SU-DHL-6 (cell line): ENCODE measurements around the gene BCDIN3D.

Experiments used
- H2AFZ ChIP-seq: fragments of 200-600 bp; sonication (generic); 2 replicates; pipeline ENCODE4 v1.6.1; 2014; ENCODE audit warnings: low read depth, mild to moderate bottlenecking, moderate library complexity, mixed read lengths, antibody characterized with exemption, low read length; ENCODE audit not compliant: severe bottlenecking
- H3F3A ChIP-seq: fragments of 200-600 bp; shearing (Covaris generic); 2 replicates; pipeline ENCODE4 v1.6.0; 2016; ENCODE audit warnings: antibody characterized with exemption, mild to moderate bottlenecking; ENCODE audit not compliant: insufficient read depth
- H3K27ac ChIP-seq: fragments of 200-600 bp; sonication (generic); 2 replicates; pipeline ENCODE4 v1.5.1; 2016; ENCODE audit warnings: low read depth, mild to moderate bottlenecking, low read length, moderate library complexity, mixed read lengths
- H3K27me3 ChIP-seq: fragments of 200-600 bp; sonication (generic), shearing (Covaris generic); 2 replicates; pipeline ENCODE4 v1.6.0; 2014; ENCODE audit warnings: mild to moderate bottlenecking, low read length
- H3K36me3 ChIP-seq: fragments of 200-600 bp; sonication (generic); 2 replicates; pipeline ENCODE4 v1.6.1; 2014; ENCODE audit warnings: mild to moderate bottlenecking, low read length, mixed read lengths
- H3K4me2 ChIP-seq: fragments of 300-600, 200-600 bp; shearing (Covaris generic), sonication (generic); 2 replicates; pipeline ENCODE4 v1.6.0; 2014; ENCODE audit warnings: low read length, low read depth, mild to moderate bottlenecking; ENCODE audit not compliant: poor library complexity, severe bottlenecking
- H3K4me3 ChIP-seq: fragments of 200-600 bp; sonication (generic); 2 replicates; pipeline ENCODE4 v1.5.1; 2014; ENCODE audit warnings: antibody characterized with exemption, low read length, mild to moderate bottlenecking, mixed read lengths; ENCODE audit not compliant: insufficient read depth, poor library complexity, severe bottlenecking
- H3K79me2 ChIP-seq: fragments of 200-600 bp; sonication (generic); 2 replicates; pipeline ENCODE4 v1.6.1; 2014; ENCODE audit warnings: mild to moderate bottlenecking, low read length, moderate library complexity; ENCODE audit not compliant: insufficient read depth
- H3K9ac ChIP-seq: fragments of 200-600 bp; sonication (generic); 2 replicates; pipeline ENCODE4 v1.7.0; 2014; ENCODE audit warnings: mild to moderate bottlenecking, low read length
- H3K9me2 ChIP-seq: fragments of 200-600 bp; sonication (generic); replicated peaks from 2 replicates; pipeline ENCODE4 v1.6.1; 2014; ENCODE audit warnings: low read length; ENCODE audit not compliant: insufficient read depth
- H3K9me3 ChIP-seq: fragments of 200-600 bp; sonication (generic); 2 replicates; pipeline ENCODE4 v1.6.1; 2014; ENCODE audit warnings: low read length, mixed read lengths; ENCODE audit not compliant: insufficient read depth
- H4K20me1 ChIP-seq: fragments of 200-600 bp; sonication (generic); 2 replicates; pipeline ENCODE4 v1.6.1; 2014; ENCODE audit warnings: low read depth, mild to moderate bottlenecking, antibody characterized with exemption, low read length, moderate library complexity, mixed read lengths
- CTCF ChIP-seq: fragments of 200-600 bp; sonication (generic); IDR thresholded peaks from one replicate; pipeline ENCODE4 v1.5.1; 2017; ENCODE audit warnings: antibody characterized with exemption, mild to moderate bottlenecking, low read length, moderate library complexity; ENCODE audit not compliant: insufficient read depth, poor library complexity, severe bottlenecking
- EZH2phosphoT487 ChIP-seq: fragments of 200-600 bp; sonication (generic), shearing (Covaris generic); conservative IDR thresholded peaks from 2 replicates; pipeline ENCODE4 v1.6.1; 2018; ENCODE audit warnings: mild to moderate bottlenecking, antibody characterized with exemption, low read length, moderate library complexity, mixed read lengths

BCDIN3D gene

GRCh38 chr12:49795654-49796105 is 47.2 kb downstream of the BCDIN3D start:
- Histone ChIP-seq H3K4me2 (no peak overlapping the region), H3K79me2 (no peaks in the 10 kb centered on the region), H3K9ac (no peak overlapping the region), H3F3A (no peaks in the 10 kb centered on the region), H3K9me3 (no peaks in the 10 kb centered on the region), H3K9me2 (no peaks in the 10 kb centered on the region), H3K4me3 (no peak overlapping the region), H3K27me3 (no peaks in the 10 kb centered on the region), H4K20me1 (no peaks in the 10 kb centered on the region), H2AFZ (no peak overlapping the region), H3K27ac (no peak overlapping the region), H3K36me3 (no peaks in the 10 kb centered on the region)
- TF ChIP-seq CTCF: no peak
- no peak for TF ChIP-seq EZH2phosphoT487

- Histone ChIP-seq H3K9me3 (no peaks in the 10 kb centered on the region), H3K9ac (no peak overlapping the region), H3K79me2 (no peaks in the 10 kb centered on the region), H3K4me3 (no peak overlapping the region), H3K27ac (no peak overlapping the region), H2AFZ (no peak overlapping the region), H3F3A (no peaks in the 10 kb centered on the region), H3K27me3 (no peaks in the 10 kb centered on the region), H3K4me2 (no peak overlapping the region), H4K20me1 (no peaks in the 10 kb centered on the region), H3K36me3 (no peaks in the 10 kb centered on the region), H3K9me2 (no peaks in the 10 kb centered on the region)
- no peak for TF ChIP-seq EZH2phosphoT487
- TF ChIP-seq CTCF: no peak
Measured at GRCh38 chr12:49794811-49795653, 47.9 kb downstream of the BCDIN3D start.

- Histone ChIP-seq H3K9ac (no peak overlapping the region), H3K27ac (no peak overlapping the region), H2AFZ (no peak overlapping the region), H3K79me2 (no peaks in the 10 kb centered on the region), H3K27me3 (no peaks in the 10 kb centered on the region), H4K20me1 (no peaks in the 10 kb centered on the region), H3K9me2 (no peaks in the 10 kb centered on the region), H3K4me3 (no peak overlapping the region), H3K4me2 (no peak overlapping the region), H3F3A (no peaks in the 10 kb centered on the region), H3K9me3 (no peaks in the 10 kb centered on the region), H3K36me3 (no peaks in the 10 kb centered on the region)
- TF ChIP-seq EZH2phosphoT487: no peak
- TF ChIP-seq CTCF: no peak
Measured at GRCh38 chr12:49794021-49794420, 48.9 kb downstream of the BCDIN3D start.
